Mononuclear cell (primary cell): ENCODE data around the gene DPYSL4. TPM values are rescaled to one million over a fixed set of nuclear protein-coding genes. Genes with fewer than 3 reads are reported as not detected.

ENCODE experiments used
- H3K27me3 ChIP-seq: 2 replicates; pipeline ENCODE4 v1.6.0; 2011; ENCODE audit warnings: low read length, control low read depth; ENCODE audit not compliant: insufficient read depth
- H3K4me1 ChIP-seq: 2 replicates; pipeline ENCODE4 v1.5.1; 2011; ENCODE audit warnings: mild to moderate bottlenecking, low read length, control low read depth; ENCODE audit not compliant: insufficient read depth
- H3K4me3 ChIP-seq: 2 replicates; pipeline ENCODE4 v1.5.1; 2011; ENCODE audit warnings: mild to moderate bottlenecking, low read length, moderate library complexity
- H3K9me3 ChIP-seq: 2 replicates; pipeline ENCODE4 v1.5.1; 2011; ENCODE audit warnings: low read depth, mild to moderate bottlenecking, control low read depth, low read length
- total RNA-seq: library from RNA; depleted of rRNA; stranded (reverse); fragments of >200 nt; gene quantifications from one replicate; pipeline ENCODE4 v1.2.3, GENCODE V29; 2012

The DPYSL4 gene
- total RNA-seq, 1 donor: 0.21 TPM

DNA sequence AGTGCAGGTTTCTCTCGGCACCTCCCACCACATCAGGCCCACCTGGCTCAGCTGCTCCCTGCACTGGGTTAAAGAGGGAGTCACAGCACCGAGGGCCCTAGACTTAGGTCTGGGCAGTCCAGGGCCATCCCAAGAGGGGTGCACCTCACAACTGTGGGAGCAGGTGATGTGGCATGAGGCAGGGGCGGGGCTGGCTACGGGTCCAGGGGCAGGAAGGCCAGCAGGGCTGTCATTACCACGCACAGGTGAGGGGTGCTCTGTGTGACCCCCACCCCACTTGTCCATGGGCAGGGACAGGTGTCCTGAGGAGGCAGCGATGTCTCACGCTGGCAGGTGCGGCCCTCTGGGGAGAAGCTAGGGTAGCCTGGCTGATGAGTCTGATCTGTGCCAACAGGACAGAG lies 40.5 kb upstream of the DPYSL4 start:
- H3K4me3 ChIP-seq: no peak overlapping the region
- no peaks in the 10 kb centered on the region for H3K4me1 ChIP-seq
- H3K27me3 ChIP-seq: no peaks in the 10 kb centered on the region
- H3K9me3 ChIP-seq: no peaks in the 10 kb centered on the region

DNA sequence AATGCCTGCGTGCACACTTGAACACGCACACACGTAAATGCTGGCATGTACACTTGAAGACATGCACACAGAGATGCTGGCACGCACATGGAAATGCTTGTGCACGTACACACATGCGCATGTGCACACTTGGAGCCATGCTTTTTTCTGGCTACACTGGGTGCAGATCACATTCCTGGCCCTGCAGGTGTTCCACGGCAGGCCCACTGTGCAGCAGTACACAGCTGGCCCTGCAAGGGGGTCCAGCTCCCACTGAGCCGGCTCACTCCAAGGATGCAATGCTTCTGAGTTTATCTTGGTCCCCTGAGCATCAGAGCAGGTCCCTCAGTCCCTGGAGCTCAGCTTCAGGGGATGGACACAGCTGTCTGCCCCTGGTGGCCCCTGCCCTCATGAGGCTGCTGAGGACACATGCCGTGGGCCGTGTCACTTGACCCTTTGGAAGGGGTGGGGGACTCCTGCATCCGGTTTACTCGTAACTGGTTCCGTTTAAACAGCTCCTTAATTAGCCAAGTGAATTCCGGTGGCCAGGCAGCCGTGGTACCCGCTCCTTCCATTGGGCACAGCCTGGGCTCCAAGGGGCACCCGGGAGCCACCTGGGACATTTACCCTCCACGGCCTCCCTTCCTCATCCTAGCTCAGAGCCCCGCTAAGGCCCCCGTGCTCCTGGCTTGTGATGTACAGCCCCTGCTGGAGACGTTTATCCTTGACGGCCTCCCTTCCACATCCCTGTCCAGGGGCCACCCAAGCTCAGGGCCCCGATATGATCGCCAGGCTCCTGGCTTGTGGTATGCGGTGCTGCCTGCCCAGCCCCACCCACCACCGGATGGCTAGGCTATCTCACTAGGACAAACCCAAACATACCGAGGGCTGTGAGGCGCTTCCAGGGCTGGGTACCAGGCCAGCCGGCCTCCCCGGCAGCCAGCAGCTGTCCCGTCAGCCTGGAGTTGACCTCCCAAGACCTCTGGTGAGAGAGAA lies 39.5 kb upstream of the DPYSL4 start:
- Histone ChIP-seq H3K9me3 (no peaks in the 10 kb centered on the region), H3K4me1 (no peaks in the 10 kb centered on the region), H3K4me3 (no peak overlapping the region), H3K27me3 (no peaks in the 10 kb centered on the region)

DNA sequence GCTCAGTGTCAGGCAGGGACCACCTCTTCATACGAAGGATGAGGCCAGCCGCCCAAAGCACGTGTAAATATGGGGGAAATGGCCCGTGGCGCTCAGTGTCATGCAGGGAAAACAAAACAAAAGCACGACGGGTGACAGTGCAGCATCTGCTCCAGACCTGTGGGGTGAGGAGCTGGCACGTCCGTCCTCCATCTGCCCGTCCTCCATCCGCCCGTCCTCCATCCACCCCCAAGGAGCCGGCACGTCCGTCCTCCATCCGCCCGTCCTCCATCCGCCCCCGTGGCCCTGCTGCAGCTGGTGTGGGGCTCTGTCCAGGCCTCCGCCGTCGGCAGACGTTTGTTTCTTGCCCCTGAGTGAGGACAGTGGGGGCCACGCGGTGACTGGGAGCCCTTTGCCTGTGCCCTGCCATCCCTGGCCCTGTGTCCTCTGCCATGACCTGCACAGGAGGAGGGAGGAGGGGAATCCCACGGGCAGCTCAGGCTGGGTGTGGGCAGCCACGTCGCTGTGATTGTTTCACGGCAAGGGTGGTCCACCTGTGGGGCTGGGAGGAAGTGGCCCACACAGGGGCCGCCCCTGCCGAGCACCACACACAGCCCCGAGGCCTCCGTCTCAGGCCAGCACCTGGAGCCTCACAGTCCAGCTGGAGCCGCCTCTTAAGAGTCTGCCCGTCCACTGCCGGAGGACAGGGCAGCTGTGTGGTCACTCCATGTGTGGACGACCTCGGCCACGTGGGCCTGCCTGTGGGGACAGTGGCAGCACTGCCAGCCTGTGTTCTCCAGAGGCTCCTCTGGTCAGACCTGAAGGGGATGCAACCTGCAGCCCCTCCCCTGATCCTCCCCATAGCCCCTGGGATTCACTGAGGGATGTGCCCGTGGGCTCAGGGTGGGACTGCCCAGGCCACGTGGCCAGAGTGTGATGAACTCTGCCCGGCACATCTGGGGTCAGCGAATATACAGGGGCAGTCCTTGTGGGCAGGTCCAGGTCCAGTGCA lies 38.2 kb upstream of the DPYSL4 start:
- no peak overlapping the region for H3K4me3 ChIP-seq
- H3K4me1 ChIP-seq: no peaks in the 10 kb centered on the region
- no peaks in the 10 kb centered on the region for H3K27me3 ChIP-seq
- no peaks in the 10 kb centered on the region for H3K9me3 ChIP-seq

DNA sequence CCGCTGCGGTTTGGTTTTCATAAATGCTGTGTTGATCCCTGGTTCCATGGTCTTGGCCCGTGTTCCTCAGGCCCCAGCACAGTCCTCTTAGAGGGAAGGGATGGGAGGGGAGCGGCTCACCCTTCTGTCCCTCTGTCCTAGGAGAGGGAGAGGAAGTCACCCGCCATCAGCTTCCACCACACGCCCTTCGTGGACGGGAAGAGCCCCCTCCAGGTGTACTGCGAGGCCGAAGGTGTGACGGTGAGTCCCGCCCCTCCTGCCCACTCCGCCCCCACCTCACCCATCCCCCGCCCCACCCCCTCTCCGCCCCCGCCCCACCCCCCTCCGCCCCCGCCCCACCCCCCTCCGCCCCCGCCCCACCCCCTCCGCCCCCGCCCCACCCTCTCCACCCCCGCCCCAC lies 37.5 kb upstream of the DPYSL4 start:
- H3K9me3 ChIP-seq: no peaks in the 10 kb centered on the region
- H3K27me3 ChIP-seq: no peaks in the 10 kb centered on the region
- no peaks in the 10 kb centered on the region for H3K4me1 ChIP-seq
- no peak overlapping the region for H3K4me3 ChIP-seq

DNA sequence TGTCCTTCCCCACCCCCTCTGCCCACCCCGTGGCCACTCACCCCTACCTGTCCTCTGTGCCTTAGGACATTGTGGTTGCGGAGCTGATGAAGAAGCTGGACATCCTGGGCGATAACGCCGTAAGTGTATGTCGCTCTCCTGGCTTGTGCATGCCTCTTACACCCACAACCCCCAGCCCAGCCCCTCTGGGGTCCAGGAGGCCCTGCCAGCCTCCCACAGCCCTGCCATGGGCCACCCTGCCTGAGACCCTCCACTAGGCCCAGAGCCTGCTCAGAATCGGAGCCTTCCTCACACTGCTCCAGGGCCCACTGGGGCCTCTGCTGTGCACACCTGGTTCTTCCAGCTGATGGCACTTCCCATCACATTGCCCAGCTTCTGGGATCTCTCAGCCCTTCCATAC lies 36.8 kb upstream of the DPYSL4 start:
- no peaks in the 10 kb centered on the region for H3K9me3 ChIP-seq
- H3K27me3 ChIP-seq: no peaks in the 10 kb centered on the region
- no peak overlapping the region for H3K4me3 ChIP-seq
- no peaks in the 10 kb centered on the region for H3K4me1 ChIP-seq

DNA sequence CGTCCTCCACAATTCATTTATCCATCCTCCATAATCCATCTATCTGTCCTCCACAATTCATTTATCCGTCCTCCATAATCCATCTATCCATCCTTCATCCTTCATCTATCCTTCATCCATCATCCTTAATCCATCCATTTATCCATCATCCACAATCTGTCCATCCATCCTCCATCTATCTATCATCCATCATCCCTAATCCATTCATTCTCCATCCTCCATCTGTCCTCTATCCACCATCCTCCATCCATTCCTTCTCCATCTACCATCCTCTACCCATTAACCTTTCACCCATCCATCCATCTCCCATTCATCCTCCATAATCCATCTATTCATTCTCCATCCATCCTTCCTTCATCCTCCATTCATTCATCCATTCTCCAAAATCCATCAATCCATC lies 36.0 kb upstream of the DPYSL4 start:
- no peaks in the 10 kb centered on the region for H3K9me3 ChIP-seq
- no peak overlapping the region for H3K4me3 ChIP-seq
- no peaks in the 10 kb centered on the region for H3K27me3 ChIP-seq
- H3K4me1 ChIP-seq: no peaks in the 10 kb centered on the region

DNA sequence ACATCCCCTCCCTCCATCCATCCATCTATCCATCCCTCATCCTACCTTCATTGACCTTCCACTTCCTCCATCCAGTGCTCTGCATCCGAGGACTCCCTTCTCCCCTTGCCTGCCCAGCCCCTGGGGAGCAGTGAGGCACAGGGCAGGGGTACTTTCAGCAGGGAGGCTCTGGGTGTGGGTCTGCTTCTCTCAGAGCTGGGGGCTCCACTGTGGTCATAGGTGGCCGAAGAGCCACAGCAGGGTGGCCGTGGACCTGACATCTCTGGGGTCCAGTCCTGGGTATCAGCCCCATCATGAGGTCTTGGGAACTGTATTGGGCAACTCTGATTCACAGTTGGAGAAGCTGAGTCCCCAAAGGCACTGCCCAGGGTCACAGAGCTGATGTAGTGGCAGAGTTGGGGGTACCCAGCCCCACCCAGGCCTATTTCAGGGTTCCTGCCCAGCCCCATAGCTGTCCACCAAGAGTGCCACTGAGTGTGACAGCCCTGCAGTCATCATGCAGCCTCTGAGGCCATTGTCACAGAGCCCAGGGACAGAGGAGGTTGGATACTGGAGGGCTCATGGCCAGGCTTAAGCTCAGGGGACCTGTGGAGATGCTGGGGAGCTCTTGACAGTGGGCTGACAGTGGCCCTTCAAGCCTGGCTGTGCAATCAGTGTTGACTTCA lies 35.3 kb upstream of the DPYSL4 start:
- no peak overlapping the region for H3K4me3 ChIP-seq
- no peaks in the 10 kb centered on the region for H3K9me3 ChIP-seq
- H3K4me1 ChIP-seq: no peaks in the 10 kb centered on the region
- no peaks in the 10 kb centered on the region for H3K27me3 ChIP-seq

DNA sequence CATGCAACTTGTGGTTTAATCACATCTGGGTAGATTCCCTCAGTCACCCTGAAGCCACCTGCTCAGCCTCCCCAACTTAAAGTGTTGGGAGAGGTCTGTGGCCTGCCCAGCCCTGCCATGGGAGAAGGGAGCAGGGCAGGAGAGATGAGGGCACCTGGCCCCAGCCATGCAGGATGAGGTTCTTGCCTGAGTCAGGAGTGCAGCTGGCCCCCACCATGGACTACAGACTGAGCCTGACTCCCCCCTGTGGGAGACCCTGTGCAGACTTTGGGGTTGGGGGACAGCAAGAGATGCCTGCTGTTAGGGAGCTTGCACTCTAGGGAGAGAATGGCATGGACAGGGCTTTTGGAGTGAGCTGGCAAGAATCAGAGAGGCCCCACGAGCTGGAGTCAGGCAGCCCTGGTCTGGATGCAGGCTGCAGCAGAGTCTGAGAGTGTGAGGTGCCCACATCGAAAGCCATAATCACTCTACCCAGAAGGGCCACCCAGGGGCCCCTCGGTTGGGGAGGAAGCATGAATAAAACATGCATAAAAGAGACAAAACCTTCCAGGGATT lies 34.7 kb upstream of the DPYSL4 start:
- no peak overlapping the region for H3K4me3 ChIP-seq
- no peaks in the 10 kb centered on the region for H3K27me3 ChIP-seq
- H3K9me3 ChIP-seq: no peaks in the 10 kb centered on the region
- H3K4me1 ChIP-seq: no peaks in the 10 kb centered on the region

DNA sequence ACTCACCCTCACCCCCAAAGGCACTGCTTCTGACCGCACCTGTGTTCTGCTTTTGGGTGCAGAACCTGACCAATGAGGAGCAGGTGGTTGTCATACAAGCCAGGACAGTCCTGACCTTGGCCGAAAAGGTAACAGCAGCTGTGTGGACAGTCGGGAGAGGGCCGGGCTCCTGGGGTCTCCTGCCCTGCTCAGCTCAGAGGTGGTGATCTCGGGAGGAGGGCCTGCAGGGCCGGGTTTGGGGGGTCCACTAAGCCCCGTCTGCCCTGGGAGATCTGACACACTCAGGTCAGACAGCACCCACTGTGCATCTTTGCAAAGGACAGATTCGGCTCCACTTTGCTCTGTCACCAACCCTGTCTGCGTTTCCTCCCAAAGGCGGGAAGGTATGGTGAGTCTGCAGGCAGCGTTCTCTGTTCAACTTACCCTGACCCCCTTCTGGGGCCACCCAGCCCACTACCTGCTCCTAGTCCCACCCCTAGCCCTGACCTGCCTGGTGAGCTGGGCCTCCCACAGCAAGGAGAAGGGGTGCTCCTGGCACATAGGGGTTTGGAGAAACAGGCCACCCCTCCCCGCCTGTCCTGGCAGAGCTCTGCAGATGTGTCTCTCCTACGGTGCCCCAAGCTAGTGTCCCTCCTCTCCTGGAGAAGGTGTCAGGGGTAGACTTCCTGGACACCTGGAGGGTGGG lies 33.7 kb upstream of the DPYSL4 start:
- Histone ChIP-seq H3K27me3 (no peaks in the 10 kb centered on the region), H3K9me3 (no peaks in the 10 kb centered on the region), H3K4me3 (no peak overlapping the region), H3K4me1 (no peaks in the 10 kb centered on the region)

DNA sequence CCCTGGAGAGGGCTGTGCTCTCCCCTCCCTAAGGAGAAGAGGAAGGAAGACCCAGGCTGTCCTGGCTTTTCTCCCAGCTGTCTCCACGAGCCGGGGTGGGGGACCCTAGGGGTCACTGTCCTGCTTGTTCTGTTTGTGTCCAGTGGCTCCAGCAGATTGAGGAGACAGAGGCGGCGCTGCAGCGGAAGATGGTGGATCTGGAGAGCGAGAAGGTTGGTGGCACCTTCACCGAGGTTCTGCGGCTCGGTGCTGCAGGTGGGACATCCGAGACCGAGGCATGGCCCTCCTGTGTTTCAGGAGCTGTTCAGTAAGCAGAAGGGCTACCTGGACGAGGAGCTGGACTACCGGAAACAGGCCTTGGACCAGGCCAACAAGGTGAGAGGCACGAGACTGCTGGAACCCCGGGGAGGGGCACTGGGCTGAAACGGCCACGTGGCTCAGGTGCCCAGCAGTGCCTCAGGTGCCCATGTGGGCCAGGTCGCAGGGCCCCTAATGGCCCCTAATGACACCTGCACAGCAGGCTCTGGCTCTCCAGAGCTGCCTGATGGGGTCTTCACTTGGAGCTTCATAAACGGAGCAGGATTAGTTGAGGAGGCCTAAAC lies 33.0 kb upstream of the DPYSL4 start:
- no peaks in the 10 kb centered on the region for H3K4me1 ChIP-seq

DNA sequence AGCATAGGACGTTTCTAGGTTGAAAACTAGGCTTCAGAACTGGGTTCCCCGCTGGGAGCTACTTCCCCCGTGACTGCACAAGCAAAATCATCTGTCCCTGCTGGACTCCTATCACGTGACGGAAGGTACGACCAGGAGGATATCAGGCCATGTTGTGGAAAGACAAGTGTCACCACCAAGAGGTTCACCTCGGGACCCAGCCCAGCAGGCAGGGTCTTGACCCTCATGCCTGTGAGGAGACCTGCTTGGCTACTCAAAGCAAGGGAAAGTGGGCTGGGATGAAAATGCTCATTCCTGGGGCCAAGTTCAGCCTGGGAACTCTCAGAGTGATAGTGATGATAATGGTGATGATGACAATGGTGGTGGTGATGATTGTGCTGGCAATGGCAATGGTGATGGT lies 32.3 kb upstream of the DPYSL4 start:
- Histone ChIP-seq H3K4me1 (no peaks in the 10 kb centered on the region), H3K9me3 (no peaks in the 10 kb centered on the region), H3K4me3 (no peak overlapping the region), H3K27me3 (no peaks in the 10 kb centered on the region)

More for the DNA sequence above, 33.0 kb upstream of the DPYSL4 start:
- no peak overlapping the region for H3K4me3 ChIP-seq
- H3K27me3 ChIP-seq: no peaks in the 10 kb centered on the region
- no peaks in the 10 kb centered on the region for H3K9me3 ChIP-seq

DNA sequence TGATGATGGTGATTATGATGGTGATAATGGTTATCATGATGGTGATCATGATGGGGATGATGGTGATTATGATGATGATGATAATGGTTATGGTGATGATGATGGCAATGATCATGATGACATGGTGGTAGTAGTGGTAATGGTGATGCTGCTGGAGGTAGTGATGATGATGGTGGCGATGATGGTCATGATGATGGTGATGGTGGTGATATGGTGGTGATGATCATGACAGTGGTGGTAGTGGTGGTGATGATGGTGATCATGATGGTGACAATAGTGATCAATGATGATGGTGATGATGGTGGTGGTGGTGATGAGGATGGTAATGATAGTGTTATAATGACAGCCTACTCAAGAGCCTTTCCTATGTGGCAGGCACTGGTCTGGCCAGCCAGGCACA lies 31.8 kb upstream of the DPYSL4 start:
- Histone ChIP-seq H3K9me3 (no peaks in the 10 kb centered on the region), H3K4me3 (no peak overlapping the region), H3K27me3 (no peaks in the 10 kb centered on the region), H3K4me1 (no peaks in the 10 kb centered on the region)

DNA sequence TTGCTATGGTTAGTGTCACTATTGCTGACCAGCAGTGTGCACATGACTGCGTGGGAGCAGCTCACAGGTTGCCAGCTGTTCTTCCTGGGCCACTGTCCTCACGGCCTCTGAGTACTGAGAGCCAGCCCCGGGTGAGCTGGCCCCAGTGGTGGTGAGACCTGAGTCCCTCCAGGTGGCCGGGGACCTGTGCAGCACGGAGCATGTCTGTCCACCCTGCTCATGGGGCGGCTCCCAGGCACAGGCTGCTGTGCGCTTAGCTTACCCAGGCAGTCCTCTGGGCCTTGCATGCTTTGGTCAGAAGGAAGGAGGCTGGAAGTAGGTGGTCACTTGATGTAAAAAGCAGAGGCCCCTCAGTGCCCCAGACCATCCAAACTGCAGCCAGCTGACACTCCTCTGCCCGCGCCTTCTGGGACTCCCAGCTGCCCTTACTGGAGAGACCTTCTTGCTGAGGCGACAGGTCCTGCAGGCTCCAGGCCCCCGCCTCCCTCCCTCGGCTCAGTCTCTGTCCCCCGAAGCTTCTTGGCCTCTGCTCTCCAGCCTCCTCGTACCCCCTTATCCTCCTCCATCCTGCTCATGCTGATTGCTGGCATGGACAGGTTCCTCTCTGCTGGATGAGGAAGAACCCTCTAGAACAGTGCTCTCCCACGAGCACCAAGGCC lies 30.9 kb upstream of the DPYSL4 start:
- Histone ChIP-seq H3K4me1 (no peaks in the 10 kb centered on the region), H3K27me3 (no peaks in the 10 kb centered on the region), H3K9me3 (no peaks in the 10 kb centered on the region), H3K4me3 (no peak overlapping the region)
